GM19397 (cell line): ENCODE measurements around the gene CDK7.
"Not testable (repeated sequence)": the region's sequence is repeated elsewhere in the genome, so short reads cannot be mapped to it uniquely, and the experiment has no call there.

Source experiments
- ATAC-seq: cut with Tn5 transposase; IDR thresholded peaks from one replicate; pipeline ENCODE4 v1.9.1; 2021; ENCODE audit warnings: mild to moderate bottlenecking, moderate library complexity; ENCODE audit not compliant: unreplicated experiment

Gene CDK7

GRCh38 chr5:69236733-69237132, 2.0 kb downstream of the CDK7 start:
- ATAC-seq, result not testable (repeated sequence)

GRCh38 chr5:69237877-69238276, 3.2 kb downstream of the CDK7 start:
- ATAC-seq, result no peak

GRCh38 chr5:69238760-69239251, 4.1 kb downstream of the CDK7 start:
- no peak for ATAC-seq

- no peak for ATAC-seq
Observed at GRCh38 chr5:69242215-69242927, 7.7 kb downstream of the CDK7 start.

GRCh38 chr5:69245031-69245430, 10.3 kb downstream of the CDK7 start:
- ATAC-seq, result no peak

GRCh38 chr5:69248019-69248418, 13.3 kb downstream of the CDK7 start:
- ATAC-seq, result no peak

- ATAC-seq, result no peak
Observed at GRCh38 chr5:69250593-69250992, 15.9 kb downstream of the CDK7 start.

GRCh38 chr5:69252437-69252836, 17.8 kb downstream of the CDK7 start:
- no peak for ATAC-seq

- not testable (repeated sequence) for ATAC-seq
Observed at GRCh38 chr5:69255940-69256339, 21.3 kb downstream of the CDK7 start.

GRCh38 chr5:69257577-69257976, 22.9 kb downstream of the CDK7 start:
- ATAC-seq, result no peak

GRCh38 chr5:69261034-69261433, 26.3 kb downstream of the CDK7 start:
- ATAC-seq, result no peak

GRCh38 chr5:69265931-69266330, 31.2 kb downstream of the CDK7 start:
- no peak for ATAC-seq

GRCh38 chr5:69268899-69269298, 34.2 kb downstream of the CDK7 start:
- ATAC-seq, result no peak

- no peak for ATAC-seq
Observed at GRCh38 chr5:69270840-69271239, 36.2 kb downstream of the CDK7 start.

GRCh38 chr5:69271376-69271775, 36.7 kb downstream of the CDK7 start:
- no peak for ATAC-seq

GRCh38 chr5:69275563-69275962, 40.9 kb downstream of the CDK7 start:
- no peak for ATAC-seq

- no peak for ATAC-seq
Observed at GRCh38 chr5:69276422-69277174, 41.9 kb downstream of the CDK7 start.

- ATAC-seq, result no peak
Observed at GRCh38 chr5:69279517-69279916, 44.8 kb downstream of the CDK7 start.

GRCh38 chr5:69281114-69281513, 46.4 kb downstream of the CDK7 start:
- ATAC-seq, result no peak

- ATAC-seq, result no peak
Observed at GRCh38 chr5:69284203-69284602, 49.5 kb downstream of the CDK7 start.

- ATAC-seq, result no peak
Observed at GRCh38 chr5:69285448-69286116, 50.9 kb downstream of the CDK7 start.

- no peak for ATAC-seq
Observed at GRCh38 chr5:69288069-69288468, 53.4 kb downstream of the CDK7 start.
